ENCODE measurements around the gene HTT. TPM values are rescaled to one million over a fixed set of nuclear protein-coding genes. Genes with fewer than 3 reads are reported as not detected.

Gene HTT
- total RNA-seq, 2 experiments from 2014 or later: 91.6 to 94.1 TPM

GRCh38 chr4:3190549-3190948 is 116.1 kb downstream of the HTT start:
- Mint-ChIP-seq H3K27ac (no peak overlapping the region), H3K4me3 (no peak overlapping the region), H3K4me1 (ENCODE audit: low read depth) (peaks cover 26% of the 10 kb centered on the region), H3K36me3 (ENCODE audit: low read depth) (peaks cover 27% of the 10 kb centered on the region), H3K9me3 (no peaks in the 10 kb centered on the region), H3K27me3 (ENCODE audit: low read depth) (no peaks in the 10 kb centered on the region)
- CTCF ChIA-PET: interaction anchor here (0.6 to 2.0 kb wide), 4 partner anchors 9 to 251 kb away, joined by 3 to 5 read pairs (median 4); partner anchors contain the start of gene HGFAC
- DNase-seq: no peak
- intact Hi-C loops (cut with micrococcal nuclease): loop anchor here (5.0 kb wide), 1 partner anchor 52 kb away; no protein-coding TSS in a partner anchor

- Mint-ChIP-seq H3K4me3 (no peak overlapping the region), H3K36me3 (ENCODE audit: low read depth) (peaks cover 26% of the 10 kb centered on the region), H3K9me3 (no peaks in the 10 kb centered on the region), H3K27ac (no peak overlapping the region), H3K4me1 (ENCODE audit: low read depth) (peaks cover 43% of the 10 kb centered on the region), H3K27me3 (ENCODE audit: low read depth) (no peaks in the 10 kb centered on the region)
- intact Hi-C loops (cut with micrococcal nuclease): loop anchor here (5.0 kb wide), 1 partner anchor 50 kb away; no protein-coding TSS in a partner anchor
- no peak for DNase-seq
- CTCF ChIA-PET: interaction anchor here (1.2 to 1.3 kb wide), 2 partner anchors 11 to 251 kb away, joined by 3 to 4 read pairs; no protein-coding TSS in a partner anchor
These were observed 117.7 kb downstream of the HTT start for GRCh38 chr4:3192188-3192587.

GRCh38 chr4:3192827-3193226 is 118.3 kb downstream of the HTT start:
- Mint-ChIP-seq H3K9me3 (no peaks in the 10 kb centered on the region), H3K36me3 (ENCODE audit: low read depth) (peaks cover 22% of the 10 kb centered on the region), H3K4me3 (no peak overlapping the region), H3K27me3 (ENCODE audit: low read depth) (no peaks in the 10 kb centered on the region), H3K4me1 (ENCODE audit: low read depth) (peaks cover 49% of the 10 kb centered on the region), H3K27ac (no peak overlapping the region)
- DNase-seq: no peak
- intact Hi-C loops (cut with micrococcal nuclease): loop anchor here (5.0 kb wide), 1 partner anchor 49 kb away; no protein-coding TSS in a partner anchor
- CTCF ChIA-PET: interaction anchor here (1.2 to 1.3 kb wide), 2 partner anchors 11 to 251 kb away, joined by 3 to 4 read pairs; no protein-coding TSS in a partner anchor

- Mint-ChIP-seq H3K4me1 (ENCODE audit: low read depth) (peaks cover 49% of the 10 kb centered on the region), H3K27me3 (ENCODE audit: low read depth) (no peaks in the 10 kb centered on the region), H3K4me3 (no peak overlapping the region), H3K9me3 (no peaks in the 10 kb centered on the region), H3K36me3 (ENCODE audit: low read depth) (peaks cover 17% of the 10 kb centered on the region), H3K27ac (no peak overlapping the region)
- intact Hi-C loops (cut with micrococcal nuclease): loop anchor here (1.0 to 5.0 kb wide), 3 partner anchors 49 to 250 kb away; no protein-coding TSS in a partner anchor
- DNase-seq: no peak
- CTCF ChIA-PET: interaction anchor here (0.7 to 1.6 kb wide), 4 partner anchors 8 to 250 kb away, joined by 3 to 5 read pairs (median 4); no protein-coding TSS in a partner anchor
These were observed 119.2 kb downstream of the HTT start for GRCh38 chr4:3193531-3194203.

- Mint-ChIP-seq H3K27me3 (ENCODE audit: low read depth) (no peaks in the 10 kb centered on the region), H3K4me3 (no peak overlapping the region), H3K9me3 (no peaks in the 10 kb centered on the region), H3K36me3 (ENCODE audit: low read depth) (peaks cover 8% of the 10 kb centered on the region), H3K27ac (peak overlapping the region; percentile 7), H3K4me1 (ENCODE audit: low read depth) (peaks cover 60% of the 10 kb centered on the region)
- intact Hi-C loops (cut with micrococcal nuclease): no loop called here
- DNase-seq: no peak
- CTCF ChIA-PET: interaction anchor here (0.6 kb wide), 1 partner anchor 148 kb away, joined by 4 read pairs; no protein-coding TSS in a partner anchor
These were observed 122.3 kb downstream of the HTT start for GRCh38 chr4:3196670-3197359.

- peaks cover 8% of the 10 kb centered on the region for H3K36me3 Mint-ChIP-seq (ENCODE audit: low read depth)
- CTCF ChIA-PET: no interaction called here
- no peak overlapping the region for H3K27ac Mint-ChIP-seq
- no peaks in the 10 kb centered on the region for H3K27me3 Mint-ChIP-seq (ENCODE audit: low read depth)
- no peak for DNase-seq
- H3K4me3 Mint-ChIP-seq: no peak overlapping the region
- no peaks in the 10 kb centered on the region for H3K9me3 Mint-ChIP-seq
- intact Hi-C loops (cut with micrococcal nuclease): no loop called here
- H3K4me1 Mint-ChIP-seq (ENCODE audit: low read depth): peaks cover 65% of the 10 kb centered on the region
These were observed 123.1 kb downstream of the HTT start for GRCh38 chr4:3197366-3198105.

GRCh38 chr4:3198906-3199305 is 124.4 kb downstream of the HTT start:
- no peaks in the 10 kb centered on the region for H3K9me3 Mint-ChIP-seq

GRCh38 chr4:3199653-3200422 is 125.4 kb downstream of the HTT start:
- H3K9me3 Mint-ChIP-seq: no peaks in the 10 kb centered on the region
- no peak for DNase-seq
- intact Hi-C loops (cut with micrococcal nuclease): loop anchor here (5.0 kb wide), 2 partner anchors 92 to 147 kb away; partner anchors contain the start of gene RGS12
- peaks cover 66% of the 10 kb centered on the region for H3K4me1 Mint-ChIP-seq (ENCODE audit: low read depth)
- H3K27me3 Mint-ChIP-seq (ENCODE audit: low read depth): no peaks in the 10 kb centered on the region
- H3K4me3 Mint-ChIP-seq: no peak overlapping the region
- CTCF ChIA-PET: interaction anchor here (0.5 to 2.2 kb wide), 3 partner anchors 10 to 694 kb away, joined by 3 to 5 read pairs (median 3); no protein-coding TSS in a partner anchor
- no peak overlapping the region for H3K27ac Mint-ChIP-seq
- H3K36me3 Mint-ChIP-seq (ENCODE audit: low read depth): peaks cover 7% of the 10 kb centered on the region

More at GRCh38 chr4:3198906-3199305, 124.4 kb downstream of the HTT start:
- peaks cover 69% of the 10 kb centered on the region for H3K4me1 Mint-ChIP-seq (ENCODE audit: low read depth)
- no peak overlapping the region for H3K27ac Mint-ChIP-seq
- intact Hi-C loops (cut with micrococcal nuclease): no loop called here
- H3K4me3 Mint-ChIP-seq: no peak overlapping the region
- no peaks in the 10 kb centered on the region for H3K27me3 Mint-ChIP-seq (ENCODE audit: low read depth)
- H3K36me3 Mint-ChIP-seq (ENCODE audit: low read depth): peaks cover 8% of the 10 kb centered on the region
- no peak for DNase-seq
- CTCF ChIA-PET: interaction anchor here (2.2 kb wide), 1 partner anchor 9 kb away, joined by 5 read pairs; no protein-coding TSS in a partner anchor

GRCh38 chr4:3200423-3201090 is 126.1 kb downstream of the HTT start:
- no peak overlapping the region for H3K27ac Mint-ChIP-seq
- CTCF ChIA-PET: interaction anchor here (0.5 to 2.2 kb wide), 2 partner anchors 10 to 32 kb away, joined by 3 to 5 read pairs; no protein-coding TSS in a partner anchor
- DNase-seq: no peak
- no peaks in the 10 kb centered on the region for H3K27me3 Mint-ChIP-seq (ENCODE audit: low read depth)
- H3K4me3 Mint-ChIP-seq: no peak overlapping the region
- peaks cover 7% of the 10 kb centered on the region for H3K36me3 Mint-ChIP-seq (ENCODE audit: low read depth)
- H3K9me3 Mint-ChIP-seq: no peaks in the 10 kb centered on the region
- H3K4me1 Mint-ChIP-seq (ENCODE audit: low read depth): peaks cover 58% of the 10 kb centered on the region
- intact Hi-C loops (cut with micrococcal nuclease): loop anchor here (5.0 kb wide), 2 partner anchors 92 to 147 kb away; partner anchors contain the start of gene RGS12

GRCh38 chr4:3201718-3202702 is 127.5 kb downstream of the HTT start:
- Mint-ChIP-seq H3K4me3 (peak overlapping the region; percentile 44), H3K27me3 (ENCODE audit: low read depth) (no peaks in the 10 kb centered on the region), H3K4me1 (ENCODE audit: low read depth) (peaks cover 44% of the 10 kb centered on the region), H3K27ac (peak overlapping the region; percentile 57), H3K36me3 (ENCODE audit: low read depth) (peaks cover 11% of the 10 kb centered on the region), H3K9me3 (no peaks in the 10 kb centered on the region)
- intact Hi-C loops (cut with micrococcal nuclease): loop anchor here (1.0 to 5.0 kb wide), 5 partner anchors 90 to 155 kb away; partner anchors contain the start of gene RGS12
- DNase-seq: peak; percentile 88
- CTCF ChIA-PET: interaction anchor here (0.9 to 1.2 kb wide), 2 partner anchors 8 to 12 kb away, joined by 4 to 5 read pairs; no protein-coding TSS in a partner anchor

Measured in activated naive CD4-positive, alpha-beta T cell treated with anti-CD3 and anti-CD28 coated beads for 36 hours (primary cell).